ENCODE results near the gene MUC3A.
"Not testable (repeated sequence)": the region's sequence is repeated elsewhere in the genome, so short reads cannot be mapped to it uniquely, and the experiment has no call there.

Gene MUC3A

GRCh38 chr7:100978300-100978699, 29.0 kb downstream of the MUC3A start:
- no peak for DNase-seq

- no peak for DNase-seq
Observed at GRCh38 chr7:100983451-100984187, 34.3 kb downstream of the MUC3A start.

DNA sequence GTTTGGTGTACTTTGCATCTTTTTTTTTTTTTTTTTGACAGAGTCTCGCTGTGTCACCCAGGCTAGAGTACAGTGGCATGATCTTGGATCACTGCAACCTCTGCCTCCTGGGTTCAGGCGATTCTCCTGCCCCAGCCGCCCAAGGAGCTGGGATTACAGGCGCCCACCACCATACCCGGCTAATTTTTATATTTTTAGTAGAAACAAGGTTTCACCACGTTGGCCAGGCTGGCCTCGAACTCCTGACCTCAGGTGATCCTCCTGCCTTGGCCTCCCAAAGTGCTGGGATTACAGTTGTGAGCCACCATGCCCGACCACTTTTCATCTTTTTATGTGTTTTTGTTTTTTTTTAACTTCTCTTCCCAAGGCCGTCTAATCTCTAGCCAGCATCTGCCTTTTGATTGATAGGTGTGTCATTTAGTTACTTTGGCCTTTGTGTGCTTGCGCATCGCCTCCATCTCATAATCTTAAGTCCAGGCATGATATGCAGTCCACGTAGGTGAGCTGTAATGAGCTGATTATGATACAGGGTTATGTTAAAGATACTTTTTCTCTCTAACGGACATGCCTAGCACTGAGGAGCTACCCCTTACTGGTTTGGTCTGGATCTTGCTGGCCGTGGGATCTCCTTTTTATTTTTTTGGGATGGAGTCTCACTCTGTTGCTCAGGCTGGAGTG, 35.0 kb downstream of the MUC3A start:
- DNase-seq, result not testable (repeated sequence)

DNA sequence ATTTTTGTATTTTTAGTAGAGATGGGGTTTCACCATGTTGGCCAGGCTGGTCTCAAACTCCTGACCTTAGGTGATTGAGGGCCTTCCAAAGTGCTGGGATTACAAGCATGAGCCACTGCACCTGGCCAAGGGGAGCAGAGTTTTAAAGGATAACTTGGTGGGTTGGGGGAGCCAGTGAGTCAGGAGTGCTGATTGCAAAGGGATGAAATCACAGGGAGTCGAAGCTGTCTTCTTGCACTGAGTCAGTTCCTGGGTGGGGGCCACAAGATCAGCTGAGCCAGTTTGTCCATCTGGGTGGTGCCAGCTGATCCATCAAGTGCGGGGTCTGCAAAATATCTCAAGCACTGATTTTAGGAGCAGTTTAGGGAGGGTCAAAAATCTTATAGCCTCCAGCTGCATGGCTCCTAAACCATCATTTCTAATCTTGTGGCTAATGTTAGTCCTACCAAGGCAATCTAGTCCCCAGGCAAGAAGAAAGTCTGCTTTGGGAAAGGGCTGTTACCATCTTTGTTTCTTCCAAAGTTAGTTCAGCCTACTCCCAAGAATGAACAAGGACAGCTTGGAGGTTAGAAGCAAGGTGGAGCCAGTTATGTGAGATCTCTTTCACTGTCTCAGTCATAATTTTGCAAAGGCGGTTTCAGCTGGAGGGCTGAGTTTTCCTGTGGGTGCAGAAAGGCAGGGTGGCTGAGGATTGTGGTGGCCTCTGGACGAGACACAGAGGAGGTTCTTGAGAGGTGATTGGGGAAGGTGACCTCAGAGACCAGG, 35.9 kb downstream of the MUC3A start:
- DNase-seq, result not testable (repeated sequence)

DNA sequence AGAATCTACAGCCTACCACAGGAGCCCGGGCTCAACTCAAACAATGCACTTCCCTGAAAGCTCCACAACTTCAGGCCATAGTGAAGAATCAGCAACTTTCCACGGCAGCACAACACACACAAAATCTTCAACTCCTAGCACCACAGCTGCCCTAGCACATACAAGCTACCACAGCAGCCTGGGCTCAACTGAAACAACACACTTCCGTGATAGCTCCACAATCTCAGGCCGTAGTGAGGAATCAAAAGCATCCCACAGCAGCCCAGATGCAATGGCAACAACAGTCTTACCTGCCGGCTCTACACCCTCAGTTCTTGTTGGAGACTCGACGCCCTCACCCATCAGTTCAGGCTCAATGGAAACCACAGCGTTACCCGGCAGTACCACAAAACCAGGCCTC, 42.3 kb downstream of the MUC3A start:
- no peak for DNase-seq

- not testable (repeated sequence) for DNase-seq
Observed at GRCh38 chr7:100992280-100992679, 42.9 kb downstream of the MUC3A start.

- DNase-seq, result not testable (repeated sequence)
Observed at GRCh38 chr7:100994671-100995070, 45.3 kb downstream of the MUC3A start.

- DNase-seq, result not testable (repeated sequence)
Observed at GRCh38 chr7:100998530-100998929, 49.2 kb downstream of the MUC3A start.

- not testable (repeated sequence) for DNase-seq
Observed at GRCh38 chr7:100999334-100999733, 50.0 kb downstream of the MUC3A start.

- not testable (repeated sequence) for DNase-seq
Observed at GRCh38 chr7:101000025-101000424, 50.7 kb downstream of the MUC3A start.

DNA sequence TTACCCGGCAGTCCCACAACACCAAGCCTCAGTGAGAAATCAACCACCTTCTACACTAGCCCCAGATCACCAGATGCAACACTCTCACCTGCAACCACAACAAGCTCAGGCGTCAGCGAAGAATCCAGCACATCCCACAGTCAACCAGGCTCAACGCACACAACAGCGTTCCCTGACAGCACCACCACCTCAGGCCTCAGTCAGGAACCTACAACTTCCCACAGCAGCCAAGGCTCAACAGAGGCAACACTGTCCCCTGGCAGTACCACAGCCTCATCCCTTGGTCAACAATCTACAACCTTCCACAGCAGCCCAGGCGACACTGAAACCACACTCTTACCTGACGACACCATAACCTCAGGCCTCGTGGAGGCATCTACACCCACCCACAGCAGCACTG, 53.0 kb downstream of the MUC3A start:
- DNase-seq, result not testable (repeated sequence)

DNA sequence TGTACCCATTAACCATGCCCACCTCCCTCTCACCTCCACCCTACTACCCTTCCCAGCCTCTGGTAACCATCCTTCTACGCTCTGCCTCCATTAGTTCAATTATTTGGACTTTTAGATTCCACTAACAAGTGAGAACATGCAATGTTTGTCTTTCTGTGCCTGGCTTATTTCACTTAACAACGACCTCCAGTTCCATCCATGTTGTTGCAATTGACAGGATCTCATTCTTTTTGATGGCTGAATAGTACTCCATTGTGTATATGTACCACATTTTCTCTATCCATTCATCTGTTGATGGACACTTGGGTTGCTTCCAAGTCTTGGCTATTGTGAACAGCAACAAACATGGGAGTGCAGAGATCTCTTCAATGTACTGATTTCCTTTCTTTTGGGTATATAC, 58.0 kb downstream of the MUC3A start:
- DNase-seq, result not testable (repeated sequence)

GRCh38 chr7:101009629-101010028, 60.3 kb downstream of the MUC3A start:
- DNase-seq, result no peak

DNA sequence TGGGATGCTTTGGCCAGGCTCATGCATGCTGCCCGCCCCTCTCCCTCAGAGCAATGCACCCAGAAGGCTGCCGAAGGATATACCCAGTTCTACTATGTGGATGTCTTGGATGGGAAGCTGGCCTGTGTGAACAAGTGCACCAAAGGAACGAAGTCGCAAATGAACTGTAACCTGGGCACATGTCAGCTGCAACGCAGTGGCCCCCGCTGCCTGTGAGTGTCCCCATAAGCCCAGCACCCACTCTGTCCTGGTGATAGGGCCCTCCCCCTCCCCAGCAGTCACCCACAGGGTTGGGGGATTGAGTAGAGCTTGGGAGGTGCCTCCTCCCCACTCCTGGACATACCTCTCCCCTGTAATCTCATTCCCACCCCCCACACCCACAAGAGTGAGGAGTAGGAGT, 63.6 kb downstream of the MUC3A start:
- no peak for DNase-seq

GRCh38 chr7:101015626-101016025, 66.3 kb downstream of the MUC3A start:
- DNase-seq, result no peak

GRCh38 chr7:101017064-101017777, 67.9 kb downstream of the MUC3A start:
- DNase-seq, result no peak

Measured in NCI-H1694 treated with DMSO at 0.1 percent for 48 hours (cell line).